ENCODE results near the gene LYPD6B.

The LYPD6B gene

DNA sequence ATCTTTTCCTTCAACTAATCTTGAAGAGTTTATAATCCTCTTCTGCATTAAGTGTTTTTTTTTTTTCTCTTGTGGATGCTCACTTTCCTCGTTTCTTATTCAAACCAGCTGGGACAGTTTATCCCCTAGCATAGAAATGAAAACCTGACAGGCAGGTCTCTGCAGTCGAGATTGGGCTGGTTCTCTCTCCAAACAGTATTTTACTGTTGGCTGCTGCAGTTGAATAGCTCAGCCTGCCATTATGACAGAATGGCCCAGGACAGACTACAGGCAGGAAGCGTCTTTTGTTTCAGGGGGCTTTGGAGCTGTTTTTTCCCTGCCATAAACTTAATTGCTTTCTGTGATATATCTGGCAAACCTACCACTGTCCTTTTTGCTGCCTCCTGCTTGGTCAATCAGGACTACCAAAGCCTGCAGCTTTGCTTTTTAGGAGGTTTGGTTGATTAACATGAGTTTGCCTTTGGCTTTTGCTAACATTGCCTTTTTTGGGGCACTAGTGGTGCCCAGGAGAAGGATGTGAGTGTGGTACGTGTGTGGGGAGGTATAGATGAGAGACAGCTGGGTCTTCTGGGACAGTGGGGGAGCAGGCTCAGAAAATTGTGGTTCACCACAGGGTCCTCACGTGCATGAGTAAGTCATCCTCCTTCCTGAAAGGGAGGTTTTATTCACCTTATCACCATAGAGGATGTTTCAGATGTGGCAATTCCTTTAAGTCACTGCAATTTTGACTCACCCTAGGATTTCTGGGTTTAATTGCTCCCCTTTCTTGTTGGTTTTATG lies 128.7 kb downstream of the LYPD6B start:
- peak; percentile 41 for DNase-seq

DNA sequence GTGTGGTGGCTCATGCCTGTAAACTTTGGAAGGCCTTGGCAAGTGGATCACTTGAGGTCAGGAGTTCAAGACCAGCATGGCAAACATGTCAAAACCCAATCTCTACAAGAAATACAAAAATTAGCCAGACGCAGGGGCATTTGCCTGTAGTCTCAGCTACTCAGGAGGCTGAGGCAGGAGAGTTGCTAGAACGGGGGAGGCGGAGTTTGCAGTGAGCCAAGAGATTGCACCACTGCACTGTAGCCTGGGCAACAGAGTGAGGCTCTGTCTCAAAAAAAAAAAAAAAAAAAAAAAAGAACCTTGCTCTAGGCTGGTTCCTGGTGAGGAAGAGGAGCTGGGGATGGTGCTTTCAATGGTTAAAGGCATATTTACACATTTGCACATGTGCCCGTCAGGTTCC lies 129.4 kb downstream of the LYPD6B start:
- DNase-seq, result peak; percentile 13

DNA sequence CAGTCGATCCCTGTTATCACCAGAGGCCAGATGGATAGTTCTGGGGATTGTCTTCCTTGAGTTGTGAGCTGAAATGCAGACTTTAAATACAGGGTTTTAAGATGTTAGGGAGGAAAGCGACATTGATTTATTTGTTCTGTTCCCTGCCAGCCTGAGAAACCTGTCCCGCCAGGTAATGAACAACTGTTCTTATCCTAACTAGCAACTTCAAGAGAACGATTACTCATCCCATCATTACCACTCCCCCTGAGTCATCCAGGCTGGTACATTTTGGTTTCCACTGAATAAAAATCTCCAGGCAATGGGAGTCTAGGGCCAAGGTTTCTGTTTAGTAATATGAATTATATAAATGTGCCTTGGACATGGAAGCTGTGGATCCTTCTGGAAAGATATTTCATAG lies 131.2 kb downstream of the LYPD6B start:
- no peak for DNase-seq

DNA sequence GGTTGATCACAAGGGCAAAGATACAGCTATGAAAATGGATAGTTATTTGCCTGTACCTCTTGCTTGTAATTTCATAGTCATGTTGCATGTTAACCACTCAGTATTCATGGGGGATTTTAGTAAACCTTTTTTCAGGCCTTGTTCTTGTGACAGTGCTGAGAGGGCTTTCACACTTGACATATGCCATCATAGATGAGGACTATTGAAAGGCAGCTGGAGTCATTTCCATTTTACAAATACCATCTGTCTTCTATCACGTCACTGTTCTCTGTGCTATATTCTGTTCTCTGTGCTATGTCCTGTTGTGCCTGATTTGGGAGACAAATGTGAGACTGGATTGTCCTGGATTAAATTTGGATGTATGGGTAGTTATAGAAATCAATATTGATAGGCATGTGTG lies 131.7 kb downstream of the LYPD6B start:
- no peak for DNase-seq

DNA sequence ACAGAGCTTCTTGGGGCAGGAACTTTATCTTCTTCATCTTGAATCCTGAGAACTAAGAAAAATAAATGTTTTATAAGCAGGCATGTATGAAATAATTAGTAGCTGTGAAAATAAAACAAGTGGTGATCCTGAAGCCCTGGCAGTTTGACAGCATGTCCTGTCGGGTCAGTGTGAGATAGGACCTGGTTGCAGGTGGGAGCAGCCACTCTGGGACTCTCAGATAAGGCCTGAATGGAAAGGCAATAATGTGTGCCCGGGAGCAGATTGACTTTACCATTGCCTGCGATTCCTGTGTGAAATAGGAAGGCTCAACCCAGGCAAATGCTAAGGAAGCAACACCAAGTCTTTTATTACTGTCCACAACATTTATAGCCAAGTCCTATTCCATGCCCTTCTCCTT lies 132.4 kb downstream of the LYPD6B start:
- DNase-seq, result no peak

DNA sequence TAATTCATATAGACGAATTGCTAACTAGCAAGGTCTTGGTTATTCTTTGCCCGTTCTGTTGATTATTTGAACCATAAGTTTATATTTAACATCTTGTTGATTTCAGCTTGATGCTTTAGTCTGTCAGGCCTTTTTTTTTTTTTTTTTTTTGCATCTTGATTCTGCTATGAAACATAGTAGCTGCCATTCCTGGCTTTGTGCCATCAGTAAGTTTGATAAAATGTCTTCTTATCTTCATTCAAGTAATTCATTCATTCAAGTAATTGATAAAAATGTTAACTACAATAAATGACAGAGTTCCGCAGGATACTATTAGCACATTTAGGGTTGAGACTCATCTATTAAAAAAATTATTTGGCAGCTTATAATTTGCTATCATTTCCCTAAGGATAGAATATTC lies 134.7 kb downstream of the LYPD6B start:
- no peak for DNase-seq

DNA sequence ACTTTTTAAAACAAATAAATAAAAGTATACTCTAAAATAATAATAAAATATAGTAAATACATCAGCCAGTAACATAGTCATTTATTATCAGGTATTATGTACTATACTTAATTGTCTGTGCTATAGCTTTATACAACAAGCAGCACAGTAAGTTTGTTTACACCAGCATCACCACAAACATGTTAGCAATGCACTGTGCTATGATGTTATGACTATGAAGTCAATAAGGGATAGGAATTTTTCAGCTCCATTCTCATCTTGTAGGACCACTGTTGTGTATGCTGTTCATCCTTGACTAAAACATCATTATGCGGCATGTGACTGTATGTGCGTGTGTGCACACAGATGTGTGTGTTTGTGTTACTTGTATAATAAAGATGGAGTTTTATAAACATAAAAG lies 137.5 kb downstream of the LYPD6B start:
- DNase-seq, result no peak

DNA sequence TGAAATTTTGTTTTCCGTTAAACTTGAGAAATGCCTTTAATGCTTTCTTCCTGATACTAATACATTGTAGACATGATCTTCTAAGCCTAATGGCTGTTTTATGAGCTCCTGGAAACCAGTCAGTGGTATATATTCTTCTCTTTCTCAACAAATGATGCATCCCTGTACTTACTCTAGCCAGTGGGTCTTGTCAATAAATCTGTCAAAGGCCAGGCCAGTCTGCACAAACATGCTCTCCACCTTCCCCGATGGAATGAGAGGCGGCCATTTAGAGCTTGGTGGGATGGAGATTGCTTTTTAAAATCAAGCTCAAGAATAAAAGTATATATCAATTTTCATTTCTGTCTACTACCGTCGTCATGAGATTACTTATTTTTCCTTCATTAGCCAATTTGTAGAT lies 140.1 kb downstream of the LYPD6B start:
- DNase-seq, result no peak

DNA sequence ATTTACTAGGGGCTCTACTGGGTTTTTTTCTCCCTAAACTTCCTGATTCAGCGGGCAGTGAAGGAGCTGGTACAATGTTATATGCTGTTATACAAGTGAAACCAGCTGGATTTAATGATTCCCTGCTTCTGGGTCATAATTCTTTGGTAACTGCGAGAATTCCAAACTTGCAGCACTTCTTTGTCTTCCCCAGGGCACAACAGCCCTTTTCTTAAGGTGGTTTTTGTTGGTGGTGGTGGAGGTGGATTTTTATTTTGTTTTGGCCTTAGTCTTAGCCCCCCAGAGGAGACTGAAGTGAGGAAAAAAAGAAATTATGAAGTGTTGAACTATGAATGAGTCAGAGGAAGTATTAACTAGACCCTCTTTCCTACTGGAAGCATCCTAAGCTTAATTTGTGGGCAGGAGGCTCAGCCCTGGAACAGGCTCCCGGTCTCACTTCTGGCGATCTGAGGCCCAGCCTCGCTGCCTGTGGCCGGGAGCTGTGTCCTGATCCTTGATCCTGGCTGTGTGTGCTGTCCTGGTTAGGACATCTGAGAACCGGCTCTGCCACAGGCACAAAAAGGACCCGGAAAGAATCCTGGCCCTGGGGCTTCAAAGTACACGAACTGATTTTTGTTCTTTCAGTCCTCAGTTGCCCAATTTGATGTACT lies 141.9 kb downstream of the LYPD6B start:
- DNase-seq, result no peak

DNA sequence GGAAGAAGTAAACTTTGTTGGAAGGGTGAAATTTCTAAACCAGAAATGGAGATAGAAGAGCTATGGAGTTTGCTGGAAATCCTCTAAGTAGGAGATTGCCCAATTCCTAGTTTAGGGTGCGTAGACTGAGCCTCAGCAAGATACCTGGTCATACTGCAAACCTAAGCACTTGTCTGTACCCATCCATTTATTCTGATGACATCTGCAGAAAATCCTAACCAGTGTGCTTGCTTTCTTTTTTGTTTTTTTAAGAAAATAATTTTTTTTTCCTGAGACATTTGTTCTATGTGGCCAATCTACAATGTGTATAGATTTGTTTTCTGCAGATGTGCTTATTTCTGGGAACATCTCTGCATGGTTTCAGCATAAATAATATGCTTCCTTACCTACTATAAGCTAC lies 144.7 kb downstream of the LYPD6B start:
- no peak for DNase-seq

DNA sequence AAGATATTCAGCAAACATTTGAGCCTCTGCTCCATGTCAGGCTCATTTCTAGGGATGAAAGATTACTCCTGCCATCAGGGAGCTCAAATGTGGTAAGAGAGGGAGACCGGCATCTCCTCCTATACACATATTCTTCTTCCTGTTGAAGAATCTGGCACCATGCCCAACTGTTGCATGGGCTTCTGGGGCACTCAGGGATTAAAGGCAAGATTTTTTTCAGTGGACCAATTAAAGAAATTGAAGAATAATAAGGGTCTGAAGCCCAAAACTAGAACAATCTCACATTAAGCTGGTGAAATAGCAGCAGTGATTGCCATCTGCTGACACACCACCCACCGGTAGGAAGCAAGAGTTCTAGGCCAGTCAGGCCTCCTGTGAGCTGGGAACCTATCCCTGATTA lies 146.5 kb downstream of the LYPD6B start:
- no peak for DNase-seq

DNA sequence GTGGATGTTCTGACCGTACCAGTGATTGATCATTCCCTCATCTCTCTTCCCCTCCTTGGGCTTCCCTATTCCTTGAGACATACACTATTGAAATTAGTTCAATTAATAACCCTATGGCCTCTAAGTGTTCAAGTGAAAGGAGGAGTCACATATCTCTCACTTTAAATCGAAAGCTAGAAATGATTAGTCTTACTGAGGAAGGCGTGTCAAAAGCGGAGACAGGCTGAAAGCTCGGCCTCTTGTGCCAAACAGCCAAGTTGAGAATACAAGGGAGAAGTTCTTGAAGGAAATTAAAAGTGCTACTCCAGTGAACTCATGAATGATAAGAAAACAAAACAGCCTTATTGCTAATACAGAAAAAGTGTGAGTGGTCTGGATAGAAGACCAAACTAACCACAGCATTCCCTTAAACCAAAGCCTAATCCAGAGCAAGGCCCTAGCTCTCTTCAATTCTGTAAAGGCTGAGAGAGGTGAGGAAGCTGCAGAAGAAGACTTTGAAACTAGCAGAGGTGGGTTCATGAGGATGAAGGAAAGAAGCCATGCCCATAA lies 147.5 kb downstream of the LYPD6B start:
- DNase-seq, result no peak

DNA sequence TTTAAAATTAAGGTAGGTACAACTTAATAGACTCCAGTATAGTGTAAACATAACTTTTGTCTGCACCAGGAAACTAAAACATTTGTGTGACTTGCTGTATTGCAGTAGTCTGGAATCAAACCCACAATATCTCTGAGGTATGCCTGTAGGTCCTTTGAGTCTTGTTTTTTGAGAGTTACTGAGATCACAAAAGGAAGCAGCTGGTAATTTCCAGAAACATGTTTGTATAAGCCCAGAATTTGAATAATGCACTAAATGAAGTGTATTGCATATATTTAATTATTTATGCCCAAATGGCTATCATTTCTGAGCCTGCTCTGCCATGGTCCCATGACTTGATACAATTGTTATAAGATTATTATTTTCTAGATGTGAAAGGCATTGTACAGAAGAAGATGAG lies 148.6 kb downstream of the LYPD6B start:
- DNase-seq, result no peak

DNA sequence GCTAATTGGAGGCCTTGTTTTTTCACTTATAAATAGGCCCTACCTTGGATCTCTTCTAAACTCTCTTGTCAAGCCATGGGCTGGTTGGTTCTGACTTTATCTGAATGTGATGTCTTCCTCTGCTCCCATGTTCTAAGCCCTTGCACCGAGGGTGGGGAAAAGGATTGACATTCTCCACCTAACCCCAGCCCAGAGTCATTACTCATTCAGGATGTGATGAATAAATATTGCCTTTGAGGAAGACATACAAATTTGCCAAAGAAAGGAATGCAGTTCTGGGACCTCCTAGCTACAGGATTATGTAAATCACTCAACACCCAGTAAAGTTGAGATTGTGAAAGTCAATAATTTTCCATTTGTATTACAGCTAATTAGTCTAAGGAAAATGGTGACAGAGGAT lies 149.8 kb downstream of the LYPD6B start:
- DNase-seq, result no peak

DNA sequence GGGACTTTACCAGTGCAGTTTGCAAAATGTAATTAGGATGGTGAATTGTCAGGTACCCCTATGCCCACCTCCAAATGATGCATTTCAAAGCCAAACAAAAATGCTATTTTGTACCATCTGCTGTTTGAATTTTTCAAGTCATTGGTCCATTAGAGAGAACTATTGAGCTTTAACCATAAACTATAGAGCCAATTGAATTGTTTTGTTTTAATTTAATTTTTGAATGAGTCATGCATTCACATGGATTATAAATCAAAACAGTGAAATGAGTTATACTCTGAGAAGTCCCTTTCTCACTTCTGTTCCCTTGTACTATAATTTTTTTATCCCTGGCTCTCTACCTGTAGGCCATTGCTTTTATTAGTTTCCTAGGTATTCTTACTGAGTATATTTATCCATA lies 151.3 kb downstream of the LYPD6B start:
- no peak for DNase-seq

DNA sequence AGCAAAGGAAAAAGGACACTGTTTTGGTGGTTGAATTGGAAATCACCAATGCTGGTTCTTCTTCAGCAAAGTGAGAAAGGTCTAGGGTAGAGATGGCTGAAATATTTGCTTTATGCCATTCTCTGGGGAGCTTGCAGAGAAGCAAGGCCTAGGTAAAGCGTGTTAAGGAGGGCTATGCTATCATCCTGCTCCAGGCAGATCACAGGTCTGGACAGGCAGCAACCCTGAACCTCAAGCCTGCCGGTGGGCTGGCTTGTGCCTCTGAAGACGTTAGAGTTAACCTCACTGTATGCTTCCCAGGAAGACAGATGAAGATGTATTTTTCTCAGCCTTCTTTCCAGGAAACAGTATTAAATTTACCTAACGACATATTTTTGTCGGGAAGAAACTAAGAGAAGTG lies 153.4 kb downstream of the LYPD6B start:
- DNase-seq, result no peak

DNA sequence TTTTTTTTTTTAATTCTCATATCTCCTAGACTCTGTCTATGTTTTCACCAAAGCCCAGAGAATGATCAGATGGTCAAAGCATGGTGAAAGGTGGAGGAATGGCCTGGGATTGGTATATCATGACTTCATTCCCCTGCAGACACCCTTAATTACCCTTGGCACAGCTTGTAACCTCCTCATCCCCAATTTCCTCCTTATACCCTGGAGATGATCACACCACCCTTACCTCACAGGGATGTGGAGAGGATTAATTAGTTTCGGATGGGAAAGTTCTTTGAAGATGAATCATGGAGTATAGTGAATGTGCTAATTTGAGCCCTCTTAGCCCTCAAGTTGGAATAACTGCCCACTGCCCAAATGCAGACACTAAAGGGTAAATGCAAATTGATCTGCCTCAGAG lies 153.9 kb downstream of the LYPD6B start:
- DNase-seq, result no peak

DNA sequence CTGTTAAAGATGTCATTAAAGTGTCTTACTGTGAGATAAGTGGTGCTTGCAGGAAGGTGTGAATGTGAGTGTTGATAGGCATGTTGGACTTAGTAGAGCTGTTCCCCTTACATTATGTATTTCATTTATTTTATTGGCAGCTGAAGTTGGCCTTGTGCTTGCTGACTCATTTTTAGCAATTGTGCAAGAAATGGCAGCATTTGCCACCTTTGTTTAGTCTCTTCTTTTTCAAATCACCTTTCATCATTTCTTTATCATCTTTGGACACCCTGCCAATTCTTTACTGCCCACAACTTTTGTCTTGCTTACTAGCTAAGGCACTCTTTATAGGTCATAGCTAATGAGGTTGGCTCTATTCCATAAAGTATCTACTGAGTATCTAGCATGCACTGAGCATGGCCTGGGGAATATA lies 161.6 kb downstream of the LYPD6B start:
- DNase-seq, result no peak

DNA sequence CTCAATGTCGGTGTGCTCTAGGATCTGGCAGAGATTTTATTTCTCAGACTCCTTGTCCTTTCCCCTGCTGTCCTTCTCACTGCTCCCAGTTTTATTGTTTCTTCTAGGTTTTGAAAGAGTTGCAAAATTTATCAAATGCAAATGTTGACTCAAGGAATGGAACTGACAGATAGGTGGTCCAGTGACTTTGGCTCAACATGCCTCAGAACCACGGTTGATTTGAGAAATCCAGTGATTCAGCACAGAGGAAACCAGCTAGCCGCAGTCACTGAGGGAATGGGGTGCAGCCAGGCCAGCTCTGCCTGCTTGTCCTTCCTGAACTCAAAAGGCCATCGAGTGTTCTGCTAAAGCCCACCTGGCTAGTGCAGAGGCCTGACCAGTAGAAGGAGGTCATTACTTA lies 166.2 kb downstream of the LYPD6B start:
- no peak for DNase-seq

DNA sequence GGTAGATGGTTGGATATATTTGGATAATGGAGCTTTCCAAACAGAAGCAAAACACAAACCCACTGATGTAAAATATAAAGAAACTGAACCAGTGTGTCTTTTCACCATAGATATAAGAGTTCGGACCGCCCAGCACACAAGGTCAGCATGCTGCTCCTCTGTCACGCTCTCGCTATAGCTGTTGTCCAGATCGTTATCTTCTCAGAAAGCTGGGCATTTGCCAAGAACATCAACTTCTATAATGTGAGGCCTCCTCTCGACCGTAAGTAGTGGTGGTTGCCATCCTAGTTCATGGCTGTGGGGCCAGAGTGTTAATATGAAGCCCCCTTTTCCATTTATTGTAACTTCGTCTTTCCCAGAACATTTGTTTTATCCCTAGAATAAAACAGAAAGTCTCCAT lies 166.6 kb downstream of the LYPD6B start:
- no peak for DNase-seq

DNA sequence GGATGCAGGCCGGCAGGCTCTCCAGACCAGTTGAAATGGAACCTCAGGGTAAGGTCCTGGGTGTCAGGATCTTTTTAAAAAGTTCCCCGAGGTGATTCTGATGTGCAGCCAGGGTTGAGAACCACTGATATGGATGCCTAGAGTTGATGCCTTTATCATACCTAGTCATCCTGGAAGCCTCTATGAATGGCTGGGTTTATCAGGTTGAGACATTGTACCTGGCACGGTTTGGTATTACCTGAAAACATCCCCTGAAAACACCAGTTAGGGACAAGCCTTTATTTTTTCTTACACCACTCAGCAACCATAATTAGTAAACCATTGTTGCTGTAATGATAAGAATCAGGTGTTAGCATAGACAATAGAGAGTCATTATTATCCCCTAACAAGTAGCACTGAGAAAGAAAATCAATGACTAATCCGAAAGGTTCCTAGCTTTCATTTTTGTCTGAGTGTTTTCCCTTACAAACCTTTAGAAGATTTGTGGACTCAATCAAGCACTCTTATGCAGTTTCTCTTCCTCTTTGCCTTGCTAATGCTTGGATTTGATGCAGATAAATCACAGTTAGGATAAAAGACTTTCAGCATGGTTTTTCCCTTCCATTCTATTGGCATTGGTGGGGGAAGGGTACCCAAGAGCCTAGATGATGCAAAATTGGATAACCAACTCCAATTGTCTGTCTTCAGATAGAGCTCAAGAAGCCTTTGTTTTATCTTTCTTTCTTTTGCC lies 175.4 kb downstream of the LYPD6B start:
- DNase-seq, result no peak

DNA sequence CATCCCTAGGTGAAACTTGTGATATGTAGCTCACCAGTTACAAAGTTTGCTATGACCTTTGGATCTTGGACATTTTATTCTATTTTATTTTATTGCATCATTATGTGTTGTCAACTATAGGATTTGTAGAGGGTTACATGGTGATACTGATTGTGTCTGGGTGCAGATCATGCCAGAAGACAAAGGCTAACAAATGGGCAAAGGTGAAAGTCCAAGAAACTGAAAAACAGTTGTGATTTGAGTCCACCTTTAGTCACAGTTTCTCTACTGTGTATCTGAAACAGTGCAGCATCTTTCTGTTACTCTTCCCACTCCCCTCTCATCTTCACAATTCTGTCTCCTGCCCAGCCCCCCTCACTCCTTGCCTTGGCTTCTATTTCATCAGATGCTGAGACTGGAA lies 180.0 kb downstream of the LYPD6B start:
- no peak for DNase-seq

DNA sequence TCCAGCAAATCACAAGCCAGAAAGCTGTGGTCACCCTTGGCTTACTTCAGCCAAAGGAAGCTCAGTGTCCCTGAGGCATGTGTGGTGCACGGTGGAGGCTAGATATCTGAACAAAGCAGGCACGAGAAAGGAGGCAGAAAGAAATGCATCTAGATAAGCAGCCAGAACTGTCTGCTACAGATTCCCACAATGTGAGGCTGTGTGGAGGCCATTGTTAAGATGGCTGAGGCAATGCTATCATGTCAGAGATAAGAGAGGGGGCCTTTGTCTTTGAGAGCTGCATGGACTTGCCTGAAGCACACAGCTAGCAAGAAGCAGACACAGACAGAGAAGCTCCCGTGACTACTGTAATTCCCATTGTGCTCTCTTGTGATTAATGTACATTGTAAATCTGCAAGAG lies 181.4 kb downstream of the LYPD6B start:
- peak; percentile 76 for DNase-seq

DNA sequence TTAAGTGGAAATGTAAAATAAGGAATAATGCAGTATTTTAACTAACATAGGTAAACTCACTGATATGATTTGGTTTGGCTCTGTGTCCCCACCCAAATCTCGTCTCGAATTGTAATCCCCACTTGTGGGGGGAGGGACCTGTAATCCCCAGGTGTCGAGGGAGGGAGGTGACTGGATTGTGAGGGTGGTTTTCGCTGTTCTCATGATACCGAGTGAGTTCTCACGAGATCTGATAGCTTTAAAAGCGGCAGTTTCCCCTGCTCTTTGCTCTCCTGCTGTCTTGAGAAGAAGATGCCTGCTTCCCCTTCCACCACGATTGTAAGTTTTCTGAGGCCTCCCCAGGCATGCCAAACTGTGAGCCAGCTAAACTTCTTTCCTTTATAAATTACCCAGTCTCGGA lies 182.5 kb downstream of the LYPD6B start:
- DNase-seq, result no peak

Data from hematopoietic multipotent progenitor cell treated with erythropoietin and hydrocortisone succinate and interleukin-3 and kit ligand, for 6 days (in vitro differentiated cells).